ENCODE measurements around the gene RELL1. TPM values are rescaled to one million over a fixed set of nuclear protein-coding genes. Genes with fewer than 3 reads are reported as not detected.
A peak's percentile ranks its signal among the peaks of the same experiment; 100 is the strongest.

RELL1 gene
- polyA plus RNA-seq (2012; ENCODE audit: low read depth, missing spikeins): 1.3 TPM

- no peak for TF ChIP-seq PAX5 (IDR thresholded peaks at IDR 0.05; ENCODE audit: insufficient read depth, low read length, severe bottlenecking)
- TF ChIP-seq POU2F2 (IDR thresholded peaks at IDR 0.05; ENCODE audit: low read depth, low read length): no peak
- no peak for TF ChIP-seq TAF1 (IDR thresholded peaks at IDR 0.05; ENCODE audit: low read depth, low read length)
- TF ChIP-seq POLR2A (IDR thresholded peaks at IDR 0.05; ENCODE audit: low read depth, low read length): no peak
- TF ChIP-seq SPI1 (IDR thresholded peaks at IDR 0.05; ENCODE audit: low read depth, low read length): peak; percentile 40
- TF ChIP-seq POLR2AphosphoS5 (IDR thresholded peaks at IDR 0.05; ENCODE audit: low read depth, low read length): no peak
- FAIRE-seq (peak; percentile 99), DNase-seq (ENCODE audit: insufficient read length, low spot score) (peak; percentile 90)
Measured at GRCh38 chr4:37686373-37687193, at the start of gene RELL1. Gene RELL1, minus strand, starts transcription at chr4:37686376. Its CDS starts 89 bp downstream, at chr4:37686287.

GRCh38 chr4:37735578-37735977, 49.4 kb upstream of the RELL1 start:
- FAIRE-seq: peak; percentile 13
- no peak for DNase-seq (ENCODE audit: insufficient read length, low spot score)

GRCh38 chr4:37734989-37735388, 48.8 kb upstream of the RELL1 start:
- FAIRE-seq: no peak
- no peak for DNase-seq (ENCODE audit: insufficient read length, low spot score)
- TF ChIP-seq PAX5 (IDR thresholded peaks at IDR 0.05; ENCODE audit: insufficient read depth, low read length, severe bottlenecking): no peak
- TF ChIP-seq POLR2A (IDR thresholded peaks at IDR 0.05; ENCODE audit: low read depth, low read length): no peak
- no peak for TF ChIP-seq POLR2AphosphoS5 (IDR thresholded peaks at IDR 0.05; ENCODE audit: low read depth, low read length)
- no peak for TF ChIP-seq TAF1 (IDR thresholded peaks at IDR 0.05; ENCODE audit: low read depth, low read length)
- TF ChIP-seq POU2F2 (IDR thresholded peaks at IDR 0.05; ENCODE audit: low read depth, low read length): no peak
- TF ChIP-seq SPI1 (IDR thresholded peaks at IDR 0.05; ENCODE audit: low read depth, low read length): no peak

More at GRCh38 chr4:37735578-37735977, 49.4 kb upstream of the RELL1 start:
- no peak for TF ChIP-seq POU2F2 (IDR thresholded peaks at IDR 0.05; ENCODE audit: low read depth, low read length)
- no peak for TF ChIP-seq TAF1 (IDR thresholded peaks at IDR 0.05; ENCODE audit: low read depth, low read length)
- peak; percentile 67 for TF ChIP-seq SPI1 (IDR thresholded peaks at IDR 0.05; ENCODE audit: low read depth, low read length)

- FAIRE-seq (no peak), DNase-seq (ENCODE audit: insufficient read length, low spot score) (no peak)
- TF ChIP-seq POLR2AphosphoS5 (IDR thresholded peaks at IDR 0.05; ENCODE audit: low read depth, low read length) (no peak), POLR2A (IDR thresholded peaks at IDR 0.05; ENCODE audit: low read depth, low read length) (no peak), SPI1 (IDR thresholded peaks at IDR 0.05; ENCODE audit: low read depth, low read length) (no peak), PAX5 (IDR thresholded peaks at IDR 0.05; ENCODE audit: insufficient read depth, low read length, severe bottlenecking) (no peak), TAF1 (IDR thresholded peaks at IDR 0.05; ENCODE audit: low read depth, low read length) (no peak), POU2F2 (IDR thresholded peaks at IDR 0.05; ENCODE audit: low read depth, low read length) (no peak)
Measured at GRCh38 chr4:37733240-37733867, 47.2 kb upstream of the RELL1 start.

- FAIRE-seq (no peak), DNase-seq (ENCODE audit: insufficient read length, low spot score) (no peak)
- TF ChIP-seq SPI1 (IDR thresholded peaks at IDR 0.05; ENCODE audit: low read depth, low read length) (peak; percentile 63), TAF1 (IDR thresholded peaks at IDR 0.05; ENCODE audit: low read depth, low read length) (no peak), POLR2A (IDR thresholded peaks at IDR 0.05; ENCODE audit: low read depth, low read length) (no peak), POU2F2 (IDR thresholded peaks at IDR 0.05; ENCODE audit: low read depth, low read length) (no peak)
Measured at GRCh38 chr4:37732526-37733186, 46.5 kb upstream of the RELL1 start.

GRCh38 chr4:37729649-37730004, 43.5 kb upstream of the RELL1 start:
- no peak for TF ChIP-seq POU2F2 (IDR thresholded peaks at IDR 0.05; ENCODE audit: low read depth, low read length)
- no peak for TF ChIP-seq POLR2A (IDR thresholded peaks at IDR 0.05; ENCODE audit: low read depth, low read length)
- no peak for TF ChIP-seq SPI1 (IDR thresholded peaks at IDR 0.05; ENCODE audit: low read depth, low read length)
- TF ChIP-seq POLR2AphosphoS5 (IDR thresholded peaks at IDR 0.05; ENCODE audit: low read depth, low read length): no peak
- TF ChIP-seq PAX5 (IDR thresholded peaks at IDR 0.05; ENCODE audit: insufficient read depth, low read length, severe bottlenecking): no peak
- TF ChIP-seq TAF1 (IDR thresholded peaks at IDR 0.05; ENCODE audit: low read depth, low read length): no peak
- DNase-seq (ENCODE audit: insufficient read length, low spot score) (no peak), FAIRE-seq (no peak)

- DNase-seq (ENCODE audit: insufficient read length, low spot score) (no peak), FAIRE-seq (no peak)
- TF ChIP-seq POLR2A (IDR thresholded peaks at IDR 0.05; ENCODE audit: low read depth, low read length) (no peak), POU2F2 (IDR thresholded peaks at IDR 0.05; ENCODE audit: low read depth, low read length) (no peak), POLR2AphosphoS5 (IDR thresholded peaks at IDR 0.05; ENCODE audit: low read depth, low read length) (no peak), SPI1 (IDR thresholded peaks at IDR 0.05; ENCODE audit: low read depth, low read length) (no peak), PAX5 (IDR thresholded peaks at IDR 0.05; ENCODE audit: insufficient read depth, low read length, severe bottlenecking) (no peak), TAF1 (IDR thresholded peaks at IDR 0.05; ENCODE audit: low read depth, low read length) (no peak)
Measured at GRCh38 chr4:37728064-37728463, 41.9 kb upstream of the RELL1 start.

- no peak for TF ChIP-seq POLR2AphosphoS5 (IDR thresholded peaks at IDR 0.05; ENCODE audit: low read depth, low read length)
- TF ChIP-seq TAF1 (IDR thresholded peaks at IDR 0.05; ENCODE audit: low read depth, low read length): no peak
- no peak for TF ChIP-seq SPI1 (IDR thresholded peaks at IDR 0.05; ENCODE audit: low read depth, low read length)
- no peak for TF ChIP-seq POU2F2 (IDR thresholded peaks at IDR 0.05; ENCODE audit: low read depth, low read length)
- no peak for TF ChIP-seq POLR2A (IDR thresholded peaks at IDR 0.05; ENCODE audit: low read depth, low read length)
- TF ChIP-seq PAX5 (IDR thresholded peaks at IDR 0.05; ENCODE audit: insufficient read depth, low read length, severe bottlenecking): no peak
- FAIRE-seq (no peak), DNase-seq (ENCODE audit: insufficient read length, low spot score) (no peak)
Measured at GRCh38 chr4:37727635-37728034, 41.5 kb upstream of the RELL1 start.

GRCh38 chr4:37726666-37727065, 40.5 kb upstream of the RELL1 start:
- FAIRE-seq: no peak
- TF ChIP-seq POLR2AphosphoS5 (IDR thresholded peaks at IDR 0.05; ENCODE audit: low read depth, low read length) (no peak), SPI1 (IDR thresholded peaks at IDR 0.05; ENCODE audit: low read depth, low read length) (no peak), PAX5 (IDR thresholded peaks at IDR 0.05; ENCODE audit: insufficient read depth, low read length, severe bottlenecking) (no peak), POU2F2 (IDR thresholded peaks at IDR 0.05; ENCODE audit: low read depth, low read length) (no peak), TAF1 (IDR thresholded peaks at IDR 0.05; ENCODE audit: low read depth, low read length) (no peak), POLR2A (IDR thresholded peaks at IDR 0.05; ENCODE audit: low read depth, low read length) (no peak)
- DNase-seq (ENCODE audit: insufficient read length, low spot score): no peak
